SU-DHL-6 (cell line): ENCODE results near the gene SCO2.
"Not testable (repeated sequence)": the region's sequence is repeated elsewhere in the genome, so short reads cannot be mapped to it uniquely, and the experiment has no call there.

Source experiments
- H2AFZ ChIP-seq: fragments of 200-600 bp; sonication (generic); 2 replicates; pipeline ENCODE4 v1.6.1; 2014; ENCODE audit warnings: low read depth, mild to moderate bottlenecking, moderate library complexity, mixed read lengths, antibody characterized with exemption, low read length; ENCODE audit not compliant: severe bottlenecking
- H3F3A ChIP-seq: fragments of 200-600 bp; shearing (Covaris generic); 2 replicates; pipeline ENCODE4 v1.6.0; 2016; ENCODE audit warnings: antibody characterized with exemption, mild to moderate bottlenecking; ENCODE audit not compliant: insufficient read depth
- H3K27ac ChIP-seq: fragments of 200-600 bp; sonication (generic); 2 replicates; pipeline ENCODE4 v1.5.1; 2016; ENCODE audit warnings: low read depth, mild to moderate bottlenecking, low read length, moderate library complexity, mixed read lengths
- H3K27me3 ChIP-seq: fragments of 200-600 bp; sonication (generic), shearing (Covaris generic); 2 replicates; pipeline ENCODE4 v1.6.0; 2014; ENCODE audit warnings: mild to moderate bottlenecking, low read length
- H3K36me3 ChIP-seq: fragments of 200-600 bp; sonication (generic); 2 replicates; pipeline ENCODE4 v1.6.1; 2014; ENCODE audit warnings: mild to moderate bottlenecking, low read length, mixed read lengths
- H3K4me2 ChIP-seq: fragments of 300-600, 200-600 bp; shearing (Covaris generic), sonication (generic); 2 replicates; pipeline ENCODE4 v1.6.0; 2014; ENCODE audit warnings: low read length, low read depth, mild to moderate bottlenecking; ENCODE audit not compliant: poor library complexity, severe bottlenecking
- H3K4me3 ChIP-seq: fragments of 200-600 bp; sonication (generic); 2 replicates; pipeline ENCODE4 v1.5.1; 2014; ENCODE audit warnings: antibody characterized with exemption, low read length, mild to moderate bottlenecking, mixed read lengths; ENCODE audit not compliant: insufficient read depth, poor library complexity, severe bottlenecking
- H3K79me2 ChIP-seq: fragments of 200-600 bp; sonication (generic); 2 replicates; pipeline ENCODE4 v1.6.1; 2014; ENCODE audit warnings: mild to moderate bottlenecking, low read length, moderate library complexity; ENCODE audit not compliant: insufficient read depth
- H3K9ac ChIP-seq: fragments of 200-600 bp; sonication (generic); 2 replicates; pipeline ENCODE4 v1.7.0; 2014; ENCODE audit warnings: mild to moderate bottlenecking, low read length
- H3K9me2 ChIP-seq: fragments of 200-600 bp; sonication (generic); replicated peaks from 2 replicates; pipeline ENCODE4 v1.6.1; 2014; ENCODE audit warnings: low read length; ENCODE audit not compliant: insufficient read depth
- H3K9me3 ChIP-seq: fragments of 200-600 bp; sonication (generic); 2 replicates; pipeline ENCODE4 v1.6.1; 2014; ENCODE audit warnings: low read length, mixed read lengths; ENCODE audit not compliant: insufficient read depth
- H4K20me1 ChIP-seq: fragments of 200-600 bp; sonication (generic); 2 replicates; pipeline ENCODE4 v1.6.1; 2014; ENCODE audit warnings: low read depth, mild to moderate bottlenecking, antibody characterized with exemption, low read length, moderate library complexity, mixed read lengths
- CTCF ChIP-seq: fragments of 200-600 bp; sonication (generic); IDR thresholded peaks from one replicate; pipeline ENCODE4 v1.5.1; 2017; ENCODE audit warnings: antibody characterized with exemption, mild to moderate bottlenecking, low read length, moderate library complexity; ENCODE audit not compliant: insufficient read depth, poor library complexity, severe bottlenecking
- EZH2phosphoT487 ChIP-seq: fragments of 200-600 bp; sonication (generic), shearing (Covaris generic); conservative IDR thresholded peaks from 2 replicates; pipeline ENCODE4 v1.6.1; 2018; ENCODE audit warnings: mild to moderate bottlenecking, antibody characterized with exemption, low read length, moderate library complexity, mixed read lengths

The SCO2 gene

GRCh38 chr22:50537765-50538164 lies 12.4 kb upstream of the SCO2 start:
- no peaks in the 10 kb centered on the region for H4K20me1 ChIP-seq
- H3K9ac ChIP-seq: no peak overlapping the region
- TF ChIP-seq CTCF (no peak), EZH2phosphoT487 (no peak)
- H3K9me3 ChIP-seq: no peaks in the 10 kb centered on the region
- H2AFZ ChIP-seq: no peak overlapping the region
- H3K79me2 ChIP-seq: no peaks in the 10 kb centered on the region
- H3K27me3 ChIP-seq: no peaks in the 10 kb centered on the region
- peaks cover 36% of the 10 kb centered on the region for H3F3A ChIP-seq
- H3K4me3 ChIP-seq: no peak overlapping the region
- H3K9me2 ChIP-seq: no peaks in the 10 kb centered on the region
- H3K4me2 ChIP-seq: no peak overlapping the region
- H3K36me3 ChIP-seq: no peaks in the 10 kb centered on the region
- H3K27ac ChIP-seq: no peak overlapping the region

- Histone ChIP-seq H3F3A (peaks cover 33% of the 10 kb centered on the region), H2AFZ (no peak overlapping the region), H3K27me3 (no peaks in the 10 kb centered on the region), H4K20me1 (no peaks in the 10 kb centered on the region), H3K9me2 (no peaks in the 10 kb centered on the region), H3K79me2 (no peaks in the 10 kb centered on the region), H3K9ac (no peak overlapping the region), H3K4me3 (no peak overlapping the region), H3K9me3 (no peaks in the 10 kb centered on the region), H3K27ac (0 out of 2 replicates have a peak overlapping the region, but pooled peaks have one; percentile 24), H3K4me2 (no peak overlapping the region), H3K36me3 (no peaks in the 10 kb centered on the region)
- TF ChIP-seq EZH2phosphoT487 (no peak), CTCF (no peak)
Observed at GRCh38 chr22:50536226-50536625, 10.8 kb upstream of the SCO2 start.

- no peaks in the 10 kb centered on the region for H3K36me3 ChIP-seq
- TF ChIP-seq CTCF (no peak), EZH2phosphoT487 (no peak)
- peak overlapping the region; percentile 78 for H3K27ac ChIP-seq
- no peaks in the 10 kb centered on the region for H3K27me3 ChIP-seq
- no peaks in the 10 kb centered on the region for H3K79me2 ChIP-seq
- peak overlapping the region; percentile 72 for H2AFZ ChIP-seq
- H3K4me2 ChIP-seq: peak overlapping the region; percentile 48
- H3F3A ChIP-seq: peaks cover 23% of the 10 kb centered on the region
- H3K9ac ChIP-seq: no peak overlapping the region
- no peaks in the 10 kb centered on the region for H3K9me2 ChIP-seq
- no peaks in the 10 kb centered on the region for H3K9me3 ChIP-seq
- H3K4me3 ChIP-seq: no peak overlapping the region
- H4K20me1 ChIP-seq: no peaks in the 10 kb centered on the region
Observed at GRCh38 chr22:50535113-50535512, 9.7 kb upstream of the SCO2 start.

- Histone ChIP-seq H3K9ac (peak overlapping the region; percentile 24; the same call in 1 of the 2 replicates), H2AFZ (peak overlapping the region; percentile 64), H3K27ac (peak overlapping the region; percentile 68), H3K4me2 (peak overlapping the region; percentile 44), H3F3A (peaks cover 14% of the 10 kb centered on the region)
- not testable (repeated sequence) for H3K4me3 ChIP-seq, H3K36me3 ChIP-seq, H3K79me2 ChIP-seq, H4K20me1 ChIP-seq, H3K9me3 ChIP-seq, H3K27me3 ChIP-seq, H3K9me2 ChIP-seq
Observed at GRCh38 chr22:50533856-50534711, 8.7 kb upstream of the SCO2 start.
